ENCODE measurements around the gene ADH1C.

ADH1C gene

DNA sequence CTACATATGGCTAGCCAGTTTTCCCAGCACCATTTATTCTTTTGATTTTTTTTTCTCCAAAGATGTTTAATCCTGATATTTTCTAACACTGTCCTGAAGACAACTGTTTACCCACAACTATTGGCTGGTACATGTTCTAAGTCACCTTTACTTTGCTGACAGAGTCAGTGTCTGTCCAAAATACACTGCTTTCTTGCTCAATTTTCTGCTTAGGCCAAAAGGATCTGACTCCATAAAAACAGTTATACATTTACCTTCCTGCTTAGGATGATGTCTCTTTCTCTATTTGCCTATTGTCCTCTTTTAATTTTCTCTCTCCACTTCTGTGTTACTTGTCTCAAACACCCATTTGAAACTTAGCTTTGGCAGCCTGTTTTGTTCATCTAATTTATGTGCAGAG, 3.2 kb downstream of the ADH1C start:
- TF ChIP-seq RAD21 (IDR thresholded peaks at IDR 0.05; ENCODE audit: low read depth) (no peak), TEAD4 (IDR thresholded peaks at IDR 0.05) (no peak), EP300 (IDR thresholded peaks at IDR 0.05; ENCODE audit: borderline replicate concordance) (no peak), YY1 (IDR thresholded peaks at IDR 0.05; ENCODE audit: low read depth) (no peak)
- TF ChIP-seq, protein P1, sequence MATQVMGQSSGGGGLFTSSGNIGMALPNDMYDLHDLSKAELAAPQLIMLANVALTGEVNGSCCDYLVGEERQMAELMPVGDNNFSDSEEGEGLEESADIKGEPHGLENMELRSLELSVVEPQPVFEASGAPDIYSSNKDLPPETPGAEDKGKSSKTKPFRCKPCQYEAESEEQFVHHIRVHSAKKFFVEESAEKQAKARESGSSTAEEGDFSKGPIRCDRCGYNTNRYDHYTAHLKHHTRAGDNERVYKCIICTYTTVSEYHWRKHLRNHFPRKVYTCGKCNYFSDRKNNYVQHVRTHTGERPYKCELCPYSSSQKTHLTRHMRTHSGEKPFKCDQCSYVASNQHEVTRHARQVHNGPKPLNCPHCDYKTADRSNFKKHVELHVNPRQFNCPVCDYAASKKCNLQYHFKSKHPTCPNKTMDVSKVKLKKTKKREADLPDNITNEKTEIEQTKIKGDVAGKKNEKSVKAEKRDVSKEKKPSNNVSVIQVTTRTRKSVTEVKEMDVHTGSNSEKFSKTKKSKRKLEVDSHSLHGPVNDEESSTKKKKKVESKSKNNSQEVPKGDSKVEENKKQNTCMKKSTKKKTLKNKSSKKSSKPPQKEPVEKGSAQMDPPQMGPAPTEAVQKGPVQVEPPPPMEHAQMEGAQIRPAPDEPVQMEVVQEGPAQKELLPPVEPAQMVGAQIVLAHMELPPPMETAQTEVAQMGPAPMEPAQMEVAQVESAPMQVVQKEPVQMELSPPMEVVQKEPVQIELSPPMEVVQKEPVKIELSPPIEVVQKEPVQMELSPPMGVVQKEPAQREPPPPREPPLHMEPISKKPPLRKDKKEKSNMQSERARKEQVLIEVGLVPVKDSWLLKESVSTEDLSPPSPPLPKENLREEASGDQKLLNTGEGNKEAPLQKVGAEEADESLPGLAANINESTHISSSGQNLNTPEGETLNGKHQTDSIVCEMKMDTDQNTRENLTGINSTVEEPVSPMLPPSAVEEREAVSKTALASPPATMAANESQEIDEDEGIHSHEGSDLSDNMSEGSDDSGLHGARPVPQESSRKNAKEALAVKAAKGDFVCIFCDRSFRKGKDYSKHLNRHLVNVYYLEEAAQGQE (IDR thresholded peaks at IDR 0.05; ENCODE audit: low read depth), result no peak
- TF ChIP-seq, protein P2, sequence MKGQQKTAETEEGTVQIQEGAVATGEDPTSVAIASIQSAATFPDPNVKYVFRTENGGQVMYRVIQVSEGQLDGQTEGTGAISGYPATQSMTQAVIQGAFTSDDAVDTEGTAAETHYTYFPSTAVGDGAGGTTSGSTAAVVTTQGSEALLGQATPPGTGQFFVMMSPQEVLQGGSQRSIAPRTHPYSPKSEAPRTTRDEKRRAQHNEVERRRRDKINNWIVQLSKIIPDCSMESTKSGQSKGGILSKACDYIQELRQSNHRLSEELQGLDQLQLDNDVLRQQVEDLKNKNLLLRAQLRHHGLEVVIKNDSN (IDR thresholded peaks at IDR 0.05), result no peak

DNA sequence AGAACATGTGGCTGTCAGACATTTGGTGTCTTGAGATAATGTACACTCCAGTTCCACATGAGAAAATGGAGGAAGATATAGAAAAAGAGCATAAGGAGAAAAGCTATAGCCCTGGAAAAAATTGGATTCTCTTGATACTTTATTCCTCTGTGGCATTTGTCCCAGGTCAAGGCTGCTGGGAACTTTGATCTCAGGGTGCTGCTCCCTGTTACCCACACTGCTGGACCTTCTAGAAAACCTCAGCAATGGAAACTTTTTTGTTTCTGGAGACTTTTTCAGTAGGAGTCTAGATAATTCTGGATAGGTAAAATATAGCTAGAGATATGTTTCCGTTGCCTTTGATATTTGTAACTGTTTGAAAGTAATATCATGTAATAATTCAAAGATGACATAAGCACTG, 11.1 kb downstream of the ADH1C start:
- TF ChIP-seq, protein P1 (IDR thresholded peaks at IDR 0.05; ENCODE audit: low read depth), result no peak
- TF ChIP-seq, protein P2 (IDR thresholded peaks at IDR 0.05), result no peak
- TF ChIP-seq TAF1 (IDR thresholded peaks at IDR 0.05; ENCODE audit: low read depth) (no peak), CEBPB (IDR thresholded peaks at IDR 0.05) (no peak), NFIC (IDR thresholded peaks at IDR 0.05) (no peak), YY1 (IDR thresholded peaks at IDR 0.05; ENCODE audit: low read depth) (no peak), EP300 (IDR thresholded peaks at IDR 0.05; ENCODE audit: borderline replicate concordance) (no peak), CREB1 (IDR thresholded peaks at IDR 0.05; ENCODE audit: low read depth) (no peak), FOXM1 (IDR thresholded peaks at IDR 0.05; ENCODE audit: borderline replicate concordance, low read depth) (no peak), ZBTB7A (IDR thresholded peaks at IDR 0.05; ENCODE audit: low read depth) (no peak), TEAD4 (IDR thresholded peaks at IDR 0.05) (no peak), EGR1 (IDR thresholded peaks at IDR 0.05) (no peak), RAD21 (IDR thresholded peaks at IDR 0.05; ENCODE audit: low read depth) (no peak), TCF12 (IDR thresholded peaks at IDR 0.05; ENCODE audit: low read depth) (no peak)
- TF ChIP-seq, protein P3, sequence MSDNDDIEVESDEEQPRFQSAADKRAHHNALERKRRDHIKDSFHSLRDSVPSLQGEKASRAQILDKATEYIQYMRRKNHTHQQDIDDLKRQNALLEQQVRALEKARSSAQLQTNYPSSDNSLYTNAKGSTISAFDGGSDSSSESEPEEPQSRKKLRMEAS (IDR thresholded peaks at IDR 0.05), result no peak

DNA sequence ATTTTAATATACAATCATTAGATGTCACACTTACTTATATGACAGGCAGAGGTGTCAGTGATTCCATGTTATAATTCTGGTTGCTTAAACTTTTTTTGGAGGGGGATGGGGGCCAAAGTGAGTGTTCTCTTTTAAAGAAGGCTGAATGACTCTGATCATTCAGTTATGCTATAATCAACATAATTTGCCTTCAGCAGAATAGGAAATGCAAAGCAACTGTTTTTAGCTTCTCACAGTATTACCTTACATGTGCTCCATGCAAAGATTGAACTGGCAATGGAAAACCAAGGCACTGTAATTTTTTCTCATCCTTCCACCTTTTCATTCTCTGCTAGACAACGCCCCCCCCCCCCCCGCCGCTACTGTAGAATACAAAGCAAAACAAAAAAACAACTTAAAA, 13.4 kb downstream of the ADH1C start:
- TF ChIP-seq RAD21 (IDR thresholded peaks at IDR 0.05; ENCODE audit: low read depth), result no peak
- no peak for TF ChIP-seq TEAD4 (IDR thresholded peaks at IDR 0.05)
- no peak for TF ChIP-seq EP300 (IDR thresholded peaks at IDR 0.05; ENCODE audit: borderline replicate concordance)
- TF ChIP-seq TCF12 (IDR thresholded peaks at IDR 0.05; ENCODE audit: low read depth), result no peak
- no peak for TF ChIP-seq CEBPB (IDR thresholded peaks at IDR 0.05)
- no peak for TF ChIP-seq TAF1 (IDR thresholded peaks at IDR 0.05; ENCODE audit: low read depth)
- TF ChIP-seq, protein P1 (IDR thresholded peaks at IDR 0.05; ENCODE audit: low read depth), result no peak
- TF ChIP-seq CREB1 (IDR thresholded peaks at IDR 0.05; ENCODE audit: low read depth), result no peak
- no peak for TF ChIP-seq FOXM1 (IDR thresholded peaks at IDR 0.05; ENCODE audit: borderline replicate concordance, low read depth)

DNA sequence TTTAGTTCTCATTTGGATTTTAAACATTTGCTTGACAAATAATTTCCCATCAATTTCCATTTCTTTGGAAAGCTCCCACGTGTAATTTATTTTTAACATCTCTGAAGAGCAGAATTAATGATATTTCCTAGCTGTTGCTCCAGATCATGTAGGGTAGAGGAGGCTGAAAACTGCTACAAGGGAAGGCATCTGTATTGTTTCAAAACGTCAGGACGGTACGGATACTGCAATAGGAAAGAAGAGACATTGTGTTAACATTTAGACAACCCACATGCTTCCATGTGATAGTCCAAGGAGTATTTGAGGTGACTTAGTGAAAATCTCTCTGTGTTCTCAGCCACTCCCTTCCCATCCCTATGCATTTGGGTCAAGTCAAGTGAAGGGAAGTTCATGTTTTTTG, 16.0 kb downstream of the ADH1C start:
- TF ChIP-seq CEBPB (IDR thresholded peaks at IDR 0.05) (no peak), ZBTB7A (IDR thresholded peaks at IDR 0.05; ENCODE audit: low read depth) (no peak), RAD21 (IDR thresholded peaks at IDR 0.05; ENCODE audit: low read depth) (no peak), TAF1 (IDR thresholded peaks at IDR 0.05; ENCODE audit: low read depth) (no peak), TEAD4 (IDR thresholded peaks at IDR 0.05) (no peak)

DNA sequence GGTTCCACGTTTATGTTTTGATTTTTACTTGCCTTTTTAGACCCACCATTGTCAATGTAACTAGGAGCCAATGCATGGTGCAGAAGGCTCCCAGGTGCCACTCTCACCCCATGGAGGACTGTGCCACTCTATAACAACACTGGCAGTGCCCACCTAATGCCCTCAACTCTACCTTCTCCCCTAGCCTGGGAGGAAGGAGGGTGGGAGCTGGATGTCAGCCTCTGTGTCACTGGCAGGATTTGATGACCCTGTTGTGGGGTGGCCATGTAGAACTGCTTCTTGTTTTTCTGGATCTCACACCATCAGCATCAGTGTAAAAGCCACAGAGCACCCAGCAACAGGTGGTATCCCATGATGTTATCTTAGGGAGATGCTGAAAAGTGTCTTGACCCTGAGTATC, 17.7 kb downstream of the ADH1C start:
- TF ChIP-seq EGR1 (IDR thresholded peaks at IDR 0.05) (no peak), FOXM1 (IDR thresholded peaks at IDR 0.05; ENCODE audit: borderline replicate concordance, low read depth) (no peak), ZBTB7A (IDR thresholded peaks at IDR 0.05; ENCODE audit: low read depth) (no peak), CREB1 (IDR thresholded peaks at IDR 0.05; ENCODE audit: low read depth) (no peak), EP300 (IDR thresholded peaks at IDR 0.05; ENCODE audit: borderline replicate concordance) (no peak), CEBPB (IDR thresholded peaks at IDR 0.05) (no peak), TEAD4 (IDR thresholded peaks at IDR 0.05) (no peak), NFIC (IDR thresholded peaks at IDR 0.05) (no peak), TCF12 (IDR thresholded peaks at IDR 0.05; ENCODE audit: low read depth) (no peak), RAD21 (IDR thresholded peaks at IDR 0.05; ENCODE audit: low read depth) (no peak)
- TF ChIP-seq, protein P3 (IDR thresholded peaks at IDR 0.05), result no peak
- TF ChIP-seq, protein P2 (IDR thresholded peaks at IDR 0.05), result no peak
- TF ChIP-seq, protein P1 (IDR thresholded peaks at IDR 0.05; ENCODE audit: low read depth), result no peak
